NCI-H1105 treated with DMSO at 0.1 percent for 48 hours (cell line): ENCODE measurements around the gene PRSS27.
"Not testable (repeated sequence)": the region's sequence is repeated elsewhere in the genome, so short reads cannot be mapped to it uniquely, and the experiment has no call there.

ENCODE experiments used
- DNase-seq: peaks from one replicate; lab custom pipeline; 2025; lab: John Stamatoyannopoulos, UW

The PRSS27 gene

GRCh38 chr16:2692948-2693651 is 26.9 kb downstream of the PRSS27 start:
- no peak for DNase-seq

- DNase-seq: no peak
These were observed 27.6 kb downstream of the PRSS27 start for GRCh38 chr16:2692251-2692947.

- DNase-seq: no peak
These were observed 28.4 kb downstream of the PRSS27 start for GRCh38 chr16:2691491-2692248.

- DNase-seq: no peak
These were observed 29.2 kb downstream of the PRSS27 start for GRCh38 chr16:2690852-2691251.

- DNase-seq: no peak
These were observed 29.8 kb downstream of the PRSS27 start for GRCh38 chr16:2689968-2690801.

- DNase-seq: not testable (repeated sequence)
These were observed 30.6 kb downstream of the PRSS27 start for GRCh38 chr16:2689422-2689821.

GRCh38 chr16:2687531-2688308 is 32.3 kb downstream of the PRSS27 start:
- no peak for DNase-seq

- DNase-seq: no peak
These were observed 33.0 kb downstream of the PRSS27 start for GRCh38 chr16:2686912-2687507.

- DNase-seq: not testable (repeated sequence)
These were observed 33.9 kb downstream of the PRSS27 start for GRCh38 chr16:2686075-2686474.

GRCh38 chr16:2683041-2683440 is 37.0 kb downstream of the PRSS27 start:
- not testable (repeated sequence) for DNase-seq

- DNase-seq: peak; percentile 78
These were observed 37.6 kb downstream of the PRSS27 start, which contains the start of gene KCTD5 for GRCh38 chr16:2682209-2683021. Gene KCTD5, plus strand, starts transcription at chr16:2682523. Its CDS starts 26 bp downstream, at chr16:2682549.

GRCh38 chr16:2680360-2680759 is 39.7 kb downstream of the PRSS27 start:
- DNase-seq: not testable (repeated sequence)

GRCh38 chr16:2679902-2680301 is 40.1 kb downstream of the PRSS27 start:
- not testable (repeated sequence) for DNase-seq

- not testable (repeated sequence) for DNase-seq
These were observed 41.6 kb downstream of the PRSS27 start for GRCh38 chr16:2678206-2678965.

GRCh38 chr16:2676937-2677336 is 43.1 kb downstream of the PRSS27 start:
- DNase-seq: not testable (repeated sequence)

- no peak for DNase-seq
These were observed 44.3 kb downstream of the PRSS27 start for GRCh38 chr16:2675714-2676113.

- DNase-seq: no peak
These were observed 45.0 kb downstream of the PRSS27 start for GRCh38 chr16:2675021-2675420.

GRCh38 chr16:2673066-2673999 is 46.7 kb downstream of the PRSS27 start:
- peak; percentile 76 for DNase-seq
